PFSK-1 (cell line): Measurements from ENCODE around the gene GABARAP.
A peak's percentile ranks its signal among the peaks of the same experiment; 100 is the strongest.

Experiments
- FOXP2 ChIP-seq: optimal IDR thresholded peaks from 2 replicates; pipeline ENCODE3; 2011; ENCODE audit warnings: borderline replicate concordance, control low read depth, inconsistent platforms; ENCODE audit not compliant: insufficient read depth; ENCODE audit errors: extremely low read length, extremely low read depth
- POLR2AphosphoS5 ChIP-seq: IDR thresholded peaks from 2 replicates; pipeline ENCODE4 v1.6.1; 2012; ENCODE audit warnings: low read depth, mild to moderate bottlenecking, control low read depth, low read length, moderate library complexity
- REST ChIP-seq, 2 experiments: IDR thresholded peaks; 2 replicates each; pipeline versions ENCODE4 v1.6.1 to v1.8.0; 2011 to 2012; ENCODE audit warnings: low read depth in 2 of 2, low read length in 2 of 2, control low read depth in 1 of 2, inconsistent platforms in 1 of 2, mild to moderate bottlenecking in 1 of 2, moderate library complexity in 1 of 2; ENCODE audit not compliant: insufficient read depth in 1 of 2
- SIN3A ChIP-seq: IDR thresholded peaks from 2 replicates; pipeline ENCODE4 v1.6.1; 2012; ENCODE audit warnings: mild to moderate bottlenecking, low read length, moderate library complexity, borderline replicate concordance; ENCODE audit not compliant: insufficient read depth
- TAF1 ChIP-seq: IDR thresholded peaks from 2 replicates; pipeline ENCODE4 v1.6.1; 2012; ENCODE audit warnings: low read length, control low read depth, borderline replicate concordance; ENCODE audit not compliant: insufficient read depth

The GABARAP gene

GRCh38 chr17:7249214-7249613 lies 7.0 kb upstream of the GABARAP start:
- TF ChIP-seq SIN3A = no peak
- TF ChIP-seq POLR2AphosphoS5 = no peak
- TF ChIP-seq TAF1 = no peak
- TF ChIP-seq REST (IDR thresholded peaks at IDR 0.05; ENCODE audit: insufficient read depth in 1 of 2, low read depth in 2 of 2, low read length in 2 of 2) = no peak
- TF ChIP-seq FOXP2 = no peak

GRCh38 chr17:7248796-7249195 lies 6.5 kb upstream of the GABARAP start:
- TF ChIP-seq TAF1 (no peak), FOXP2 (no peak), POLR2AphosphoS5 (no peak), SIN3A (no peak), REST (IDR thresholded peaks at IDR 0.05; ENCODE audit: insufficient read depth in 1 of 2, low read depth in 2 of 2, low read length in 2 of 2) (no peak)

GRCh38 chr17:7246779-7247178 lies 4.5 kb upstream of the GABARAP start:
- no peak for TF ChIP-seq REST (IDR thresholded peaks at IDR 0.05; ENCODE audit: insufficient read depth in 1 of 2, low read depth in 2 of 2, low read length in 2 of 2)
- TF ChIP-seq FOXP2 = no peak
- TF ChIP-seq TAF1 = no peak
- no peak for TF ChIP-seq POLR2AphosphoS5
- TF ChIP-seq SIN3A = no peak

- no peak for TF ChIP-seq SIN3A
- no peak for TF ChIP-seq REST (IDR thresholded peaks at IDR 0.05; ENCODE audit: insufficient read depth in 1 of 2, low read depth in 2 of 2, low read length in 2 of 2)
- TF ChIP-seq FOXP2 = no peak
- no peak for TF ChIP-seq POLR2AphosphoS5
- no peak for TF ChIP-seq TAF1
Measured at GRCh38 chr17:7243453-7243729, 1.1 kb upstream of the GABARAP start.

- TF ChIP-seq FOXP2 = peak; percentile 45
- peak; percentile 95 for TF ChIP-seq POLR2AphosphoS5
- TF ChIP-seq REST (IDR thresholded peaks at IDR 0.05; ENCODE audit: insufficient read depth in 1 of 2, low read depth in 2 of 2, low read length in 2 of 2) = no peak
- peak; percentile 99; the same call in 1 of the 2 replicates for TF ChIP-seq SIN3A
- TF ChIP-seq TAF1 = peak; percentile 77; the same call in 1 of the 2 replicates
Measured at GRCh38 chr17:7242717-7243452, 636 bp upstream of the GABARAP start.
